ENCODE results near the gene TNFAIP6.

DNA sequence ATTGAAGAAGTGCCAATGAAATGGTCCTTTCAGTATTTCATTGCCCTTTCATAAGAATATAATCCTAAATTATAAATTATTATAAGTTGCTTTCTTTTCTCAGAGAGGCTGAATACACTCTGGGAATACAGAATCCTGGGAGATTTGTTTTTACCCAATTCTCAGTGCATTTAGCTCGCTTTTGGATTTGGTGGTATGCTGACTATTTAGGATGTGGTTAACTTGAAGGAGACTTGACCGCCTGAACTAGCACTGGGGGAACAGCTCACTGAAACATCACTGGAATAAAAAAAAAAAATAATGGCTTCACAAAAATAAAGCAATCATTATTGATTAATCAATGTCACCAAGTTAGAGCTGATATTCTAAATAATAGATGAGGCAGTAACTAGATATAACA is 10.2 kb downstream of the TNFAIP6 start:
- TF ChIP-seq, protein P1, sequence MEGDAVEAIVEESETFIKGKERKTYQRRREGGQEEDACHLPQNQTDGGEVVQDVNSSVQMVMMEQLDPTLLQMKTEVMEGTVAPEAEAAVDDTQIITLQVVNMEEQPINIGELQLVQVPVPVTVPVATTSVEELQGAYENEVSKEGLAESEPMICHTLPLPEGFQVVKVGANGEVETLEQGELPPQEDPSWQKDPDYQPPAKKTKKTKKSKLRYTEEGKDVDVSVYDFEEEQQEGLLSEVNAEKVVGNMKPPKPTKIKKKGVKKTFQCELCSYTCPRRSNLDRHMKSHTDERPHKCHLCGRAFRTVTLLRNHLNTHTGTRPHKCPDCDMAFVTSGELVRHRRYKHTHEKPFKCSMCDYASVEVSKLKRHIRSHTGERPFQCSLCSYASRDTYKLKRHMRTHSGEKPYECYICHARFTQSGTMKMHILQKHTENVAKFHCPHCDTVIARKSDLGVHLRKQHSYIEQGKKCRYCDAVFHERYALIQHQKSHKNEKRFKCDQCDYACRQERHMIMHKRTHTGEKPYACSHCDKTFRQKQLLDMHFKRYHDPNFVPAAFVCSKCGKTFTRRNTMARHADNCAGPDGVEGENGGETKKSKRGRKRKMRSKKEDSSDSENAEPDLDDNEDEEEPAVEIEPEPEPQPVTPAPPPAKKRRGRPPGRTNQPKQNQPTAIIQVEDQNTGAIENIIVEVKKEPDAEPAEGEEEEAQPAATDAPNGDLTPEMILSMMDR (IDR thresholded peaks at IDR 0.05), result no peak
- no peak for TF ChIP-seq EZH2 (IDR thresholded peaks at IDR 0.05; ENCODE audit: borderline replicate concordance, insufficient read depth, low read depth, low read length, poor library complexity, severe bottlenecking)

Measured in B cell (primary cell).